A549 treated with Mapracorat at 1 μM for 4 hours (cell line): ENCODE measurements around the gene DHRS13. TPM values are rescaled to one million over a fixed set of nuclear protein-coding genes. Genes with fewer than 3 reads are reported as not detected.

ENCODE experiments used
- total RNA-seq: library from RNA; stranded (reverse); fragments of 200-300 nt; extraction: Qiagen RNA extraction; gene quantifications from 5 replicates; pipeline ENCODE4 v1.2.3, GENCODE V29; 2022

DHRS13 gene
- total RNA-seq = 5.3 to 7.1 TPM (median 6.2 TPM) in 5 replicates

DNA sequence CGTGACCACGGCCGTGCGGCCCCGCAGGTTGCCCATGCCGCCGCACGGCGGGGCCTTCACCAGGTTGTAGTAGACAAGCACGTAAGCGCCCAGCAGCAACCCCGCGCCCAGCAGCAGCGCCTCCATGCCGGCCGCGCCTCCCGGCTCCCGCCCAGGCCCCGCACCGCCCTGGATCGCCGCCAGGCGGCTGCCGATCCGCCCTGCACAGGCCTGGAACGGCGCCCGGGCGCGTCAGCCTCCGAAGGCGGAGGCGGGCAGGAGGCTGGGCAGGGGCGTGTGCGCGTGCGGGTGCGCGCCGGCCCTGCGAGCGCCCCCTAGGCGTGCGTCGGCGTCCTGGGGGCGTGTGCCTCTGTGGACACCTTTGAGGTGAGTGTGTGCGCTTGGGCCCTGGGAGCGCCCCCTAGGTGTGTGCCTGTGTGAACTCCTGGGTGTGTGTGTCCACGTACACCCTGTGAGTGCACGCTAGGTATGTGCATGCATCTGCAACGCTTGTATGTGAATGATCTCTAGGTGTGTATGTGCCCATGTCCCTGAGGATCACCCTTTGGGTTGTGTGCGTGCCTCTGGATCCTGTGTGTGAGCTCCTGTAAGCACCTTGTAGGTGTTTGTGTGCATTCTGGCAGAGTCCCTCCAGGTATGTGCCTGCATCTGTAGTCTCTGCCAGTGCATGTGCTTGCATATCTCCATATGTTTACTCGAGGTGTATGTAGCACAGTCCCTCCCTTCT lies at the start of gene DHRS13:
Gene DHRS13 (minus strand): TSS at position 261 of the 727 bp plus-strand sequence. CDS start 135 bp downstream, at position 126.

GRCh38 chr17:28951428-28951990 lies 48.6 kb upstream of the DHRS13 start, which contains the start of gene PHF12:
Gene PHF12, minus strand, starts transcription at chr17:28951518. Its CDS starts 558 bp downstream, at chr17:28950960.

DNA sequence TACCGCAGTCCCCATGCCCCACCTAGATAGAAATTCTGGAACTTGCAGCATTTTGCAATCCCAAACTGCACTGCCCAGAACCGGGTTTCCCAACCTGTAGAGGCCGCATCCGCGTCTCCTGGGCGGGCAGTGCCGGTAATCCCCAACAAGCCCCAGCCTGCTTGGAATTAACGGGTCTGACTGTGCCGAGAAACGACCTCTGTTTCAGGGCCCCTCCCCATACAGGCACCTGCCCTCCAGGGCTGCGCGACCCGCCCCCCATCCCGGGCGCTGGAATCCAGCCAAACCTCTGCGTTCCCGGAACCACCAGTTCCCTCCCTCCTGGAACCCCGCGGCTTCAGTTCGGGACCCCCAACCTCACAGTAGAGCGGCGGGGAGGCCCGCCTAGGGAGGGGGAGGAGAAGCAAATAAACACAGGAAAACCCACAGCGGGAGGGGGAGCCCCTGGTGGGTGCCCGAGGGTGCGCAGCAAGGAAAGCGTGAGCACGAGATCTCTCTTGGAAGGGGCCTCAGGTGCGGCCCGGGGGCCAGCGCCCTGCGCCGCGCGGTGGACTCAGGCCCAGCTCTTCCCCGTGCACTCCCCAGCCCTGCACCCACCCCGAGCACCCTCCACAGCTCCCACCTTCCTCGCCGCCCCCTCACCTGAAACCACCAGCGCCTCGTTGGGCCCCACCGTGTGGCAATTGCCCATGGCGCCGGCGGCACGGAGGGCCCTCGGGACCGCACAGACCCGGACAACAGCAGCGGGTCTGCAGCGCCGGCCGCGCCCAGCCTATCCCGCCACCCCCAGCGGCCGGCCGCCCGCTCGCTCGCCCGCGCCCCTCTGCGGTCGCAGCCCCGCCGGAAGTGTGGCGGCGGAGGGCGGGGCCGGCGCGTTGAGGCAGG lies 5.8 kb downstream of the DHRS13 start, which contains the start of gene FLOT2:
Gene FLOT2 (minus strand): TSS at position 850 of the 885 bp plus-strand sequence. CDS start 159 bp downstream, at position 691.

DNA sequence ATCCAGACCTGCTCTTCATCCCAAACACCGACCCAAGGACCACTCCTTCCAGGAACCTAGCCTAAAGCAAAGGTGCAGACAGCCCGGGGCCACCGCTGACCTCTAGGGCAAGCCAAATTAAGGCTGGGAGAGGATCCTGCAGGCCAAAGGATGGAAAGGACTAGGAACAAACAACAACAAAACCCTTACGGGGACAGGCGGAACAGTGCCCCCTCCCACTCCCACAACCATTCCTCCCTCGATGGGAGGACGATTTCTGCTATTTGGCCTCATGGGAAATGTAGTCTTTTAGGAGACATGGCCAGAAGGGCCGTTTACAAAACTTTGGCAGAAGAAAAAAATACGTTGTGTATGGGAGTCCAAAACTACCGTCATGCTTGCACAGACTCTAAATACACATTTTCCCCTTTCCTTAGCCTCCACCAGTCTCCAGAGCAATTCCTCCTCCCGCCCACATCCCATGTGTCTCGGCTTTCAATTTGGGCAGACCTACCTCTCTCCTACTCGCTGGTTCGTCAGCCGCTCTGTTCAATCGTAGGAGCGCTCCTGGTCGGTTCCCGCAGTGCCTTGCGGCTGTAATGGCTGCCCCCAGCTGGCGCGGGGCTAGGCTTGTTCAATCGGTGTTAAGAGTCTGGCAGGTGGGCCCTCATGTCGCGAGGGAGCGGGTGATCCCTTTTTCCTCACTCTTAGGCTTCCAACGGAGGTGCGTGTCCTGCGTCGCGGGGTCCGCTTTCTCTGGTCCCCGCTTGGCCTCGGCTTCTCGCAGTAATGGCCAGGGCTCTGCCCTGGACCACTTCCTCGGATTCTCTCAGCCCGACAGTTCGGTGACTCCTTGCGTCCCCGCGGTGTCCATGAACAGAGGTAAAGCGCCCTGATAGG lies 48.2 kb downstream of the DHRS13 start, which contains the start of gene ERAL1:
Gene ERAL1 (plus strand): TSS at position 560 of the 879 bp plus-strand sequence. CDS start 19 bp downstream, at position 579.

Other genes starting within 250 kb of the DHRS13 start
- gene SDF2, start 241.2 kb downstream of the DHRS13 start, total RNA-seq = 76.6 to 84.1 TPM (median 79.5 TPM) in 5 replicates
- gene SUPT6H, start 240.9 kb downstream of the DHRS13 start, total RNA-seq = 63.2 to 74.0 TPM (median 72.8 TPM) in 5 replicates
- 0.94 to 1.5 TPM (median 1.3 TPM) in 5 replicates for gene PROCA1, start 191.2 kb downstream of the DHRS13 start, total RNA-seq
- gene RAB34, start 185.2 kb downstream of the DHRS13 start, total RNA-seq = 206 to 245 TPM (median 234 TPM) in 5 replicates
- 2,043 to 2,209 TPM (median 2,092 TPM) in 5 replicates for gene RPL23A, start 183.1 kb downstream of the DHRS13 start, total RNA-seq
- gene TLCD1, start 176.8 kb downstream of the DHRS13 start, total RNA-seq = 34.3 to 51.2 TPM (median 45.0 TPM) in 5 replicates
- 3.1 to 5.0 TPM (median 4.1 TPM) in 5 replicates for gene NEK8, start 174.3 kb downstream of the DHRS13 start, total RNA-seq
- gene TRAF4, start 159.1 kb downstream of the DHRS13 start, total RNA-seq = 59.0 to 90.5 TPM (median 85.4 TPM) in 5 replicates
- gene FAM222B, start 60.3 kb downstream of the DHRS13 start, total RNA-seq = 35.0 to 42.5 TPM (median 38.8 TPM) in 5 replicates
- gene ERAL1, start 48.1 kb downstream of the DHRS13 start, total RNA-seq = 69.4 to 88.1 TPM (median 83.9 TPM) in 5 replicates
- 75.7 to 87.8 TPM (median 85.9 TPM) in 5 replicates for gene FLOT2, start 5.3 kb downstream of the DHRS13 start, total RNA-seq
- 27.2 to 32.6 TPM (median 29.3 TPM) in 5 replicates for gene PHF12, start 48.4 kb upstream of the DHRS13 start, total RNA-seq
- gene SEZ6, start 103.0 kb upstream of the DHRS13 start, total RNA-seq = 0.10 TPM in 1 of 5 replicates, not detected in the others
- 0.26 to 0.28 TPM in 2 of 5 replicates, not detected in the others for gene PIPOX, start 140.1 kb upstream of the DHRS13 start, total RNA-seq